Suprapubic skin (tissue), 4 donors: Measurements from ENCODE around the gene SV2C. TPM values are rescaled to one million over a fixed set of nuclear protein-coding genes. Genes with fewer than 3 reads are reported as not detected.

Source experiments
- DNase-seq, 2 donors: peaks; one replicate each; pipeline ENCODE4 v3.0.0-alpha.2; 2019; ENCODE audit warnings: low spot score in 2 of 2
- H3K27ac ChIP-seq: fragments of 200-600 bp; sonication (generic); one replicate; pipeline ENCODE4 v1.5.1; 2019
- H3K27me3 ChIP-seq: fragments of 200-600 bp; sonication (generic); one replicate; pipeline ENCODE4 v1.5.1; 2019
- H3K36me3 ChIP-seq: fragments of 200-600 bp; sonication (generic); one replicate; pipeline ENCODE4 v1.5.1; 2019
- H3K4me1 ChIP-seq: fragments of 200-600 bp; sonication (generic); one replicate; pipeline ENCODE4 v1.5.1; 2019
- H3K4me3 ChIP-seq: fragments of 200-600 bp; sonication (generic); one replicate; pipeline ENCODE4 v1.5.1; 2019; ENCODE audit warnings: mild to moderate bottlenecking
- H3K9me3 ChIP-seq: fragments of 200-600 bp; sonication (generic); one replicate; pipeline ENCODE4 v1.5.1; 2019
- CTCF ChIP-seq, 2 donors: fragments of 200-600 bp in 1 of 2; fragments of 450-650 bp in 1 of 2; sonication (generic) in 1 of 2; IDR thresholded peaks; one replicate each; pipeline ENCODE4 v1.5.1; 2016 to 2019; ENCODE audit warnings: antibody characterized with exemption in 2 of 2, mild to moderate bottlenecking in 1 of 2, moderate library complexity in 1 of 2
- EP300 ChIP-seq: sonication (generic); formaldehyde crosslinking; IDR thresholded peaks from one replicate; pipeline ENCODE4 v1.6.1; 2017; ENCODE audit warnings: antibody characterized with exemption
- POLR2A ChIP-seq, 2 donors: fragments of 450-650 bp; IDR thresholded peaks; one replicate each; pipeline ENCODE4 v1.6.1; 2017; ENCODE audit warnings: antibody characterized with exemption in 2 of 2, mild to moderate bottlenecking in 2 of 2, moderate library complexity in 2 of 2
- POLR2AphosphoS5 ChIP-seq, 3 donors: sonication (generic); formaldehyde crosslinking; IDR thresholded peaks; one replicate each; pipeline ENCODE4 v1.6.1; 2017; ENCODE audit warnings: antibody characterized with exemption in 3 of 3
- WGBS: methylation state at CpG from one replicate; pipeline ENCODE4 v1.1.5; 2018; 5-methylcytosine and 5-hydroxymethylcytosine counted together
- total RNA-seq, 4 donors: library from RNA; depleted of rRNA; stranded (reverse); fragments of >200 nt; gene quantifications; one replicate each; pipeline ENCODE4 v1.1.0, GENCODE V29; 2016

Gene SV2C
- total RNA-seq, 4 donors from 2014 or later, result 0.16 to 0.30 (median 0.23) TPM; not detected in 1

GRCh38 chr5:76213858-76214257, 130.7 kb downstream of the SV2C start:
- H3K4me3 ChIP-seq, result no peak overlapping the region
- H3K36me3 ChIP-seq, result no peaks in the 10 kb centered on the region
- no peaks in the 10 kb centered on the region for H3K4me1 ChIP-seq
- DNase-seq, result no peak
- 88% methylated on average over 1 of the region's 1 CpG for WGBS
- H3K9me3 ChIP-seq, result peaks cover 3% of the 10 kb centered on the region
- no peaks in the 10 kb centered on the region for H3K27me3 ChIP-seq
- TF ChIP-seq POLR2A (IDR thresholded peaks at IDR 0.05) (no peak), POLR2AphosphoS5 (IDR thresholded peaks at IDR 0.05) (no peak), CTCF (IDR thresholded peaks at IDR 0.05) (no peak), EP300 (no peak)
- H3K27ac ChIP-seq, result no peak overlapping the region

- 96% methylated on average over 4 of the region's 4 CpGs for WGBS
- H3K27me3 ChIP-seq, result no peaks in the 10 kb centered on the region
Observed at GRCh38 chr5:76216748-76217147, 133.6 kb downstream of the SV2C start.

GRCh38 chr5:76219636-76220035, 136.5 kb downstream of the SV2C start:
- TF ChIP-seq POLR2A (IDR thresholded peaks at IDR 0.05) (no peak), CTCF (IDR thresholded peaks at IDR 0.05) (no peak), POLR2AphosphoS5 (IDR thresholded peaks at IDR 0.05) (no peak), EP300 (no peak)
- no peaks in the 10 kb centered on the region for H3K4me1 ChIP-seq
- H3K27ac ChIP-seq, result no peak overlapping the region
- no peak overlapping the region for H3K4me3 ChIP-seq
- WGBS, result 81% methylated on average over 4 of the region's 4 CpGs
- H3K9me3 ChIP-seq, result peaks cover 3% of the 10 kb centered on the region
- DNase-seq, result no peak
- no peaks in the 10 kb centered on the region for H3K27me3 ChIP-seq
- no peaks in the 10 kb centered on the region for H3K36me3 ChIP-seq

More at GRCh38 chr5:76216748-76217147, 133.6 kb downstream of the SV2C start:
- Histone ChIP-seq H3K9me3 (peaks cover 3% of the 10 kb centered on the region), H3K36me3 (no peaks in the 10 kb centered on the region), H3K4me1 (no peaks in the 10 kb centered on the region), H3K4me3 (no peak overlapping the region), H3K27ac (no peak overlapping the region)
- no peak for DNase-seq
- TF ChIP-seq POLR2A (IDR thresholded peaks at IDR 0.05) (no peak), EP300 (no peak), CTCF (IDR thresholded peaks at IDR 0.05) (no peak), POLR2AphosphoS5 (IDR thresholded peaks at IDR 0.05) (no peak)

- Histone ChIP-seq H3K4me3 (no peak overlapping the region), H3K36me3 (no peaks in the 10 kb centered on the region), H3K27ac (no peak overlapping the region), H3K4me1 (no peaks in the 10 kb centered on the region), H3K27me3 (no peaks in the 10 kb centered on the region), H3K9me3 (peaks cover 3% of the 10 kb centered on the region)
- WGBS, result 63% methylated on average over 4 of the region's 4 CpGs
- DNase-seq, result no peak
- TF ChIP-seq POLR2AphosphoS5 (IDR thresholded peaks at IDR 0.05) (no peak), POLR2A (IDR thresholded peaks at IDR 0.05) (no peak), EP300 (no peak), CTCF (IDR thresholded peaks at IDR 0.05) (no peak)
Observed at GRCh38 chr5:76221311-76221710, 138.1 kb downstream of the SV2C start.

GRCh38 chr5:76222318-76222717, 139.1 kb downstream of the SV2C start:
- Histone ChIP-seq H3K27me3 (no peaks in the 10 kb centered on the region), H3K36me3 (no peaks in the 10 kb centered on the region), H3K4me3 (no peak overlapping the region), H3K9me3 (peaks cover 3% of the 10 kb centered on the region), H3K27ac (no peak overlapping the region), H3K4me1 (no peaks in the 10 kb centered on the region)
- no peak for DNase-seq
- no peak for TF ChIP-seq POLR2A (IDR thresholded peaks at IDR 0.05)
- TF ChIP-seq POLR2AphosphoS5 (IDR thresholded peaks at IDR 0.05), result no peak
- TF ChIP-seq CTCF (IDR thresholded peaks at IDR 0.05), result no peak
- TF ChIP-seq EP300, result no peak
- WGBS, result 63% methylated on average over 3 of the region's 3 CpGs
